GM12892 (cell line): ENCODE measurements around the gene DOCK4.
A peak's percentile ranks its signal among the peaks of the same experiment; 100 is the strongest.

Experiments used
- DNase-seq: peaks from one replicate; pipeline ENCODE4 v3.0.0; 2011; ENCODE audit not compliant: insufficient read length
- FAIRE-seq: peaks from 2 replicates; lab custom pipeline; 2011; peaks lifted over from hg19 to GRCh38; lab: Jason Lieb, UNC
- POLR2A ChIP-seq: IDR thresholded peaks from 2 replicates; pipeline ENCODE4 v1.6.1; 2011; ENCODE audit warnings: low read depth, low read length, control low read depth
- POLR2AphosphoS5 ChIP-seq: IDR thresholded peaks from 2 replicates; pipeline ENCODE4 v1.6.1; 2011; ENCODE audit warnings: low read depth, low read length, control low read depth
- TAF1 ChIP-seq: IDR thresholded peaks from 2 replicates; pipeline ENCODE4 v1.6.1; 2011; ENCODE audit warnings: low read depth, mild to moderate bottlenecking, control low read depth, low read length, borderline replicate concordance

DOCK4 gene

GRCh38 chr7:112019932-112020331 lies 186.3 kb downstream of the DOCK4 start:
- FAIRE-seq (no peak), DNase-seq (no peak)
- no peak for TF ChIP-seq POLR2AphosphoS5
- no peak for TF ChIP-seq POLR2A
- TF ChIP-seq TAF1, result no peak

GRCh38 chr7:112018305-112019030 lies 187.7 kb downstream of the DOCK4 start:
- FAIRE-seq, result no peak
- no peak for DNase-seq
- TF ChIP-seq POLR2A (no peak), TAF1 (no peak), POLR2AphosphoS5 (no peak)

GRCh38 chr7:112015146-112015545 lies 191.1 kb downstream of the DOCK4 start:
- no peak for TF ChIP-seq TAF1
- no peak for TF ChIP-seq POLR2AphosphoS5
- TF ChIP-seq POLR2A, result no peak
- FAIRE-seq (peak; percentile 67), DNase-seq (no peak)

GRCh38 chr7:112014347-112014746 lies 191.9 kb downstream of the DOCK4 start:
- DNase-seq (no peak), FAIRE-seq (no peak)
- TF ChIP-seq POLR2A, result no peak
- no peak for TF ChIP-seq TAF1
- no peak for TF ChIP-seq POLR2AphosphoS5

- DNase-seq (no peak), FAIRE-seq (no peak)
- TF ChIP-seq POLR2AphosphoS5 (no peak), POLR2A (no peak), TAF1 (no peak)
Measured at GRCh38 chr7:112013274-112013673, 192.9 kb downstream of the DOCK4 start.

- TF ChIP-seq TAF1, result no peak
- no peak for TF ChIP-seq POLR2AphosphoS5
- TF ChIP-seq POLR2A, result no peak
- FAIRE-seq, result no peak
- no peak for DNase-seq
Measured at GRCh38 chr7:112012242-112012641, 194.0 kb downstream of the DOCK4 start.

GRCh38 chr7:112010994-112011393 lies 195.2 kb downstream of the DOCK4 start:
- FAIRE-seq, result peak; percentile 53

GRCh38 chr7:112010109-112010508 lies 196.1 kb downstream of the DOCK4 start:
- no peak for TF ChIP-seq POLR2AphosphoS5
- TF ChIP-seq POLR2A, result no peak
- no peak for TF ChIP-seq TAF1
- FAIRE-seq, result no peak
- DNase-seq, result no peak

More at GRCh38 chr7:112010994-112011393, 195.2 kb downstream of the DOCK4 start:
- TF ChIP-seq POLR2AphosphoS5 (no peak), TAF1 (no peak), POLR2A (no peak)
- DNase-seq, result no peak

GRCh38 chr7:112009081-112009480 lies 197.1 kb downstream of the DOCK4 start:
- no peak for FAIRE-seq
- DNase-seq, result no peak
- no peak for TF ChIP-seq POLR2A
- TF ChIP-seq TAF1, result no peak
- TF ChIP-seq POLR2AphosphoS5, result no peak

- no peak for TF ChIP-seq POLR2A
- no peak for TF ChIP-seq TAF1
- TF ChIP-seq POLR2AphosphoS5, result no peak
- FAIRE-seq, result no peak
- no peak for DNase-seq
Measured at GRCh38 chr7:112007185-112007584, 199.0 kb downstream of the DOCK4 start.

GRCh38 chr7:112006071-112006470 lies 200.1 kb downstream of the DOCK4 start:
- DNase-seq (no peak), FAIRE-seq (no peak)
- no peak for TF ChIP-seq POLR2AphosphoS5
- TF ChIP-seq TAF1, result no peak
- TF ChIP-seq POLR2A, result no peak

- no peak for FAIRE-seq
- no peak for DNase-seq
- TF ChIP-seq POLR2AphosphoS5 (no peak), POLR2A (no peak), TAF1 (no peak)
Measured at GRCh38 chr7:112005205-112005775, 200.9 kb downstream of the DOCK4 start.
